OCI-LY3 (cell line): ENCODE data around the gene SULT4A1.

Source experiments
- H2AFZ ChIP-seq: fragments of 200-600, 300-600 bp; shearing (Covaris generic); 2 replicates; pipeline ENCODE4 v1.6.0; 2014; ENCODE audit warnings: antibody characterized with exemption, low read depth, low read length
- H3K27ac ChIP-seq: fragments of 200-600, 300-600 bp; sonication (generic); 2 replicates; pipeline ENCODE4 v1.5.1; 2014; ENCODE audit warnings: mild to moderate bottlenecking, low read length, moderate library complexity, mixed read lengths
- H3K27me3 ChIP-seq: fragments of 200-600, 300-600 bp; sonication (generic); 2 replicates; pipeline ENCODE4 v1.6.1; 2014; ENCODE audit warnings: low read depth, low read length, mixed read lengths
- H3K36me3 ChIP-seq: fragments of 200-600, 300-600 bp; sonication (generic); replicated peaks from 2 replicates; pipeline ENCODE3; 2014; ENCODE audit warnings: low read depth, low read length, mixed read lengths
- H3K4me1 ChIP-seq: fragments of 300-600, 200-600 bp; sonication (generic); 2 replicates; pipeline ENCODE4 v1.6.1; 2014; ENCODE audit warnings: low read length, mixed read lengths
- H3K4me2 ChIP-seq: fragments of 200-600, 300-600 bp; sonication (generic); 2 replicates; pipeline ENCODE4 v1.6.1; 2014; ENCODE audit warnings: low read length, mixed read lengths
- H3K4me3 ChIP-seq: fragments of 300-600, 200-600 bp; sonication (generic); 2 replicates; pipeline ENCODE4 v1.5.1; 2014; ENCODE audit warnings: antibody characterized with exemption, mild to moderate bottlenecking, low read length, moderate library complexity
- H3K79me2 ChIP-seq: fragments of 300-600, 200-600 bp; shearing (Covaris generic); 2 replicates; pipeline ENCODE4 v1.6.1; 2014; ENCODE audit warnings: mild to moderate bottlenecking, low read length, mixed read lengths
- H3K9ac ChIP-seq: fragments of 300-600, 200-600 bp; shearing (Covaris generic); 2 replicates; pipeline ENCODE4 v1.6.0; 2014; ENCODE audit warnings: mild to moderate bottlenecking, low read length, moderate library complexity
- H3K9me3 ChIP-seq: fragments of 200-600, 300-600 bp; shearing (Covaris generic); 2 replicates; pipeline ENCODE4 v1.6.1; 2014; ENCODE audit warnings: low read length, mixed read lengths; ENCODE audit not compliant: insufficient read depth
- H4K20me1 ChIP-seq: fragments of 200-600, 300-600 bp; sonication (generic); 2 replicates; pipeline ENCODE4 v1.6.1; 2016; ENCODE audit warnings: low read length, mixed read lengths; ENCODE audit not compliant: insufficient read depth
- EZH2phosphoT487 ChIP-seq: fragments of 200-600 bp; shearing (Covaris generic); IDR thresholded peaks from 2 replicates; pipeline ENCODE4 v1.6.1; 2018; ENCODE audit warnings: antibody characterized with exemption, mixed run types, low read depth
- TF ChIP-seq, protein P1 (sequence below): fragments of 200-600, 300-600 bp; sonication (generic); IDR thresholded peaks from 2 replicates; pipeline ENCODE4 v1.5.1; 2014; ENCODE audit warnings: antibody characterized with exemption, low read length, low read depth

SULT4A1 gene

DNA sequence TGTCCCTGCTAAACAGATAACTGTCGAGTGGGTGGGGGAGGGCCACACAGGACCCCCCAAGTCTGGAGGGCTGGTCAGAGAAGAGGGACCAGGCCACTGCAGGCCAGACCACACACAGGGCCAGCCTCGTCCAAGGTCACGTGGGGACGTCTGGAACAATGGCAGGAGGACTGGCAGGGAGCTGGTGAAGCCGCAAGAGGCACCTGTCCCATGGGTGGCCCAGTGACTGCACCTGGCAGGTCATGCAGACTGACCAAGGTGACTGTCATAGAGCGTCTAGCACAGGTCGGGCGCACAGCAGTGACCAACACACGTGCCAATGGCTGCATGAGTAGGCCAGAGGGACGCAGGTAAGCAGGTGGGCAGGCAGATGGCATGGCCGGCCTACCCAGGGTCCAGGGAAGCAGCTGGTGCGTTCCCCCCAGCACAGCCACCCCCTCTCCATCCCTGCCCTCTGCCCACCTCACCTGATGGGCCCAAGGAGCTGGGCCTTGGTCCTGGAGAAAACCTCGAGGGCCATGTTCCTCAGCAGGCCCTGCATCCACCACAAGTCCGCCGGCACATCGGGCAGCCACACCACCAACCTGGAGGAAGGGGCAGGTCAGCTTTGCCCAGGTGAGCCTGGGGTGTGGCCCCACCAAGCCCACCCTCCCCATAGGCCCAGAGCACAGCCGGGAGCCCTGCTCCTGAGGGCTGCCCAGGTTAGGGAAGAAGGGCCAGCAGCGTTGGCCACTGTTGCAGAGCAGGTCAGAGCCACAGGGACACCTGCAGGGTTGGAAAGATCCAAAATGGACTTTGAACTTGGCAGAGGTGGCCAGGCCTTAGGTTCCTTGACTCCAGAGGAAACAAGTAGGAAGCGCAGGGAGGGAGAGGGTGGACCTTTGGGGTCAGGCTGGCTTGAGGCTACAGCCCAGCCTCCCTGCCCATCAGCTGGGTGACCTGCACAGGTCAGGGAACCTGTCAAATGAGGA, 19.1 kb upstream of the SULT4A1 start:
- Histone ChIP-seq H3K27ac (no peak overlapping the region), H3K79me2 (no peaks in the 10 kb centered on the region), H2AFZ (no peak overlapping the region), H3K36me3 (no peaks in the 10 kb centered on the region), H3K27me3 (peaks cover 14% of the 10 kb centered on the region), H3K9ac (no peak overlapping the region), H4K20me1 (no peaks in the 10 kb centered on the region), H3K9me3 (no peaks in the 10 kb centered on the region), H3K4me1 (peaks cover 4% of the 10 kb centered on the region), H3K4me3 (no peak overlapping the region), H3K4me2 (no peak overlapping the region)
- TF ChIP-seq, protein P1, sequence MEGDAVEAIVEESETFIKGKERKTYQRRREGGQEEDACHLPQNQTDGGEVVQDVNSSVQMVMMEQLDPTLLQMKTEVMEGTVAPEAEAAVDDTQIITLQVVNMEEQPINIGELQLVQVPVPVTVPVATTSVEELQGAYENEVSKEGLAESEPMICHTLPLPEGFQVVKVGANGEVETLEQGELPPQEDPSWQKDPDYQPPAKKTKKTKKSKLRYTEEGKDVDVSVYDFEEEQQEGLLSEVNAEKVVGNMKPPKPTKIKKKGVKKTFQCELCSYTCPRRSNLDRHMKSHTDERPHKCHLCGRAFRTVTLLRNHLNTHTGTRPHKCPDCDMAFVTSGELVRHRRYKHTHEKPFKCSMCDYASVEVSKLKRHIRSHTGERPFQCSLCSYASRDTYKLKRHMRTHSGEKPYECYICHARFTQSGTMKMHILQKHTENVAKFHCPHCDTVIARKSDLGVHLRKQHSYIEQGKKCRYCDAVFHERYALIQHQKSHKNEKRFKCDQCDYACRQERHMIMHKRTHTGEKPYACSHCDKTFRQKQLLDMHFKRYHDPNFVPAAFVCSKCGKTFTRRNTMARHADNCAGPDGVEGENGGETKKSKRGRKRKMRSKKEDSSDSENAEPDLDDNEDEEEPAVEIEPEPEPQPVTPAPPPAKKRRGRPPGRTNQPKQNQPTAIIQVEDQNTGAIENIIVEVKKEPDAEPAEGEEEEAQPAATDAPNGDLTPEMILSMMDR, result no peak
- no peak for TF ChIP-seq EZH2phosphoT487

DNA sequence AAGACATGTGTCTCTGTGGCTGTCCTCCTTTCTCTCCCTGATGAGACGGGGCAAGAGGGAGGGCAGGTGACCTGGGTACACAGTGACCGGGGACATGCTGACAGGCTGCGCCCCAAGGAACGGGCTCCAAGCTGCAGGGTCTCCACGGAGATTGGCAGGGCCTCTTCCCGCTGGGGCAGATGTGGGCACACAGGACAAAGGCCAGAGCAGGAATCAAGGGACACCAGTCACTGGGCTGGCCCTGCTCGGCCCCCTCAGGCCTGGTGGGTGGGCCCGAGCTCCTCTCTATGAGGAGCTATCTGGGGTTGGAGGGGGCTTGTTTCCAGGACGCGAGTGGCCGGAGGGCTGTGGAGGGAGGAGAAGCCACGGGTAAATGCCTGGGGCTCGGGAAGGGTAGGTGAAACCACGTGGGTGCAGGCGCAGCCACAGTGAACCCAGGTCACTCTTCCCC, 18.3 kb upstream of the SULT4A1 start:
- Histone ChIP-seq H4K20me1 (no peaks in the 10 kb centered on the region), H3K4me1 (peaks cover 4% of the 10 kb centered on the region), H3K79me2 (no peaks in the 10 kb centered on the region), H3K36me3 (no peaks in the 10 kb centered on the region), H3K4me3 (no peak overlapping the region), H3K27ac (no peak overlapping the region), H3K27me3 (peaks cover 20% of the 10 kb centered on the region), H3K9ac (no peak overlapping the region), H2AFZ (no peak overlapping the region), H3K4me2 (no peak overlapping the region), H3K9me3 (no peaks in the 10 kb centered on the region)
- TF ChIP-seq, protein P1, result no peak
- no peak for TF ChIP-seq EZH2phosphoT487

DNA sequence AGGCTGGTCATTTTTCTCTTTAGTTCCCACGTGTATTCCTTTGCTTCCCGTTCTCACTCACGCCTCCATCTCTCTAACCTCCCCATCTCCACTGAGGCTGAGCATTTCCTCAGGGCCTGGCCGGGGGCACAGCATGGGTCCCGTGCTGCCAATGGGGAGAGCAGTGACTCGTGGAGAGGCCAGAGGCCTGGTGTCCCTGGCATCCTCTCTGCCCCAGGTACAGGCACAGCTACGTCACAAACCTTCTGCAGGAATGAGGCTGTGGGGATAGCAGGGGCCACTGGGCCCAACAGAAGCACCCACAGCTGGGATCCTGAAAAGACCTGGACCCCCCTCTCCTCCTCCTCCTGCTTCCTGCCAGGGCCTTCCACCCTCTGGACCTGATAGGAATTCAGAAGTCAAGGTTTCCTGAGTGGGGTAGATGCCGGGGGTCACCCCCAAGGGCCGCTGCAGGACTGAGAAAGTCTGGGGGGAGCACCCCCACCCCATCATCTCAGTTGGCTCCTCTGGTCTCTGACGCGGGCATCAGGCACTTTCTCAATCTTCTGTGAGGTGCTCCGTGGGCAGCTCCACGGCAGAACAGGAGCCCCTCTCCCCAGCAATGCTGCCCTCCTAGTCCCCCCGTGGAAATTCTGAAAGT, 17.7 kb upstream of the SULT4A1 start:
- H3K27me3 ChIP-seq, result peaks cover 20% of the 10 kb centered on the region

More for the DNA sequence above, 17.7 kb upstream of the SULT4A1 start:
- no peaks in the 10 kb centered on the region for H3K79me2 ChIP-seq
- no peak overlapping the region for H3K27ac ChIP-seq
- no peak overlapping the region for H3K4me2 ChIP-seq
- no peak overlapping the region for H3K9ac ChIP-seq
- no peak overlapping the region for H2AFZ ChIP-seq
- no peaks in the 10 kb centered on the region for H4K20me1 ChIP-seq
- no peak overlapping the region for H3K4me3 ChIP-seq
- no peak for TF ChIP-seq EZH2phosphoT487
- TF ChIP-seq, protein P1, result no peak
- peaks cover 4% of the 10 kb centered on the region for H3K4me1 ChIP-seq
- no peaks in the 10 kb centered on the region for H3K36me3 ChIP-seq
- H3K9me3 ChIP-seq, result no peaks in the 10 kb centered on the region
